RWPE1 (cell line): ENCODE data around the gene ZNF827.
"Not testable (repeated sequence)": the region's sequence is repeated elsewhere in the genome, so short reads cannot be mapped to it uniquely, and the experiment has no call there.

Experiments
- CTCF ChIA-PET: fragments of 350-600 bp; sonication (Branson Sonifier 250); formaldehyde crosslinking; extraction: SDS; loops from one replicate; lab custom pipeline; 2021; lab: Yijun Ruan, JAX
- POLR2A ChIA-PET: fragments of 400-600 bp; formaldehyde crosslinking; extraction: SDS; loops from one replicate; lab custom pipeline; 2020; ENCODE audit warnings: antibody characterized with exemption; ENCODE audit not compliant: low non-redundant PET; lab: Yijun Ruan, JAX
- DNase-seq: peaks from one replicate; pipeline ENCODE4 v3.0.0; 2012; ENCODE audit warnings: low spot score
- H3K27ac ChIP-seq: fragments of 450-650 bp; 2 replicates; pipeline ENCODE4 v1.5.1; 2017
- TF ChIP-seq, protein P1 (sequence below): fragments of 450-650 bp; conservative IDR thresholded peaks from 2 replicates; pipeline ENCODE4 v1.5.1; 2017; ENCODE audit warnings: low read depth, mild to moderate bottlenecking

Gene ZNF827

DNA sequence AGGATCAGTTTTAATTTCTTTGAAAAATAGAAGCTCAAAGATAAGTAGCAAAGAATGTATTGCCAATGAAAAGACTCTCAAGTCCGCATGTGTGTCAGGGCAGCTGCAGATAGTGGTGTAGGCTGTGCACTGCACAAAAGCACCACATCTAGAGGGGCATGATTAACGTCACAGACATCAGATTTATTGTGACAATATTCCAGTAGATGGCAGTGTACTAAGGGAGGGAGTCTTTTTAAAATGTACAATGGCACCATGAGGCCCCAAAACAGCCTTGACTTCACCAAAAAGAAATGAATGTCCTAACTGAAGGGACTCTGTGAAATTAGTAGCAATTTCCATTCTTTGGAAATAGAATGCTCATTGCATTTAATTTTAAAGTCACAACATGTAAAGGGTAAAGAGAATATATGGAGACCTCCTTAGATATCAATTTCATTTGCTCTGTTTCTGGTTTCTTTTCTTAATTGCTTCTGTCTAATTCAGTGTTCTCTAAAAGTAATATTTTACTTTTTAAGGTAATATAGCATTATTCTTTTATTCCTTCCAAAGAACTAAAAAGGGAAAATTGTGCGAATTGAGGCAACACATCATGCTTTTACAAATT lies 98.4 kb downstream of the ZNF827 start:
- ChIA-PET POLR2A (no interaction called here), CTCF (interaction anchor here (0.6 kb wide), 2 partner anchors 29 to 98 kb away, joined by 4 read pairs; no protein-coding TSS in a partner anchor)
- TF ChIP-seq, protein P1, sequence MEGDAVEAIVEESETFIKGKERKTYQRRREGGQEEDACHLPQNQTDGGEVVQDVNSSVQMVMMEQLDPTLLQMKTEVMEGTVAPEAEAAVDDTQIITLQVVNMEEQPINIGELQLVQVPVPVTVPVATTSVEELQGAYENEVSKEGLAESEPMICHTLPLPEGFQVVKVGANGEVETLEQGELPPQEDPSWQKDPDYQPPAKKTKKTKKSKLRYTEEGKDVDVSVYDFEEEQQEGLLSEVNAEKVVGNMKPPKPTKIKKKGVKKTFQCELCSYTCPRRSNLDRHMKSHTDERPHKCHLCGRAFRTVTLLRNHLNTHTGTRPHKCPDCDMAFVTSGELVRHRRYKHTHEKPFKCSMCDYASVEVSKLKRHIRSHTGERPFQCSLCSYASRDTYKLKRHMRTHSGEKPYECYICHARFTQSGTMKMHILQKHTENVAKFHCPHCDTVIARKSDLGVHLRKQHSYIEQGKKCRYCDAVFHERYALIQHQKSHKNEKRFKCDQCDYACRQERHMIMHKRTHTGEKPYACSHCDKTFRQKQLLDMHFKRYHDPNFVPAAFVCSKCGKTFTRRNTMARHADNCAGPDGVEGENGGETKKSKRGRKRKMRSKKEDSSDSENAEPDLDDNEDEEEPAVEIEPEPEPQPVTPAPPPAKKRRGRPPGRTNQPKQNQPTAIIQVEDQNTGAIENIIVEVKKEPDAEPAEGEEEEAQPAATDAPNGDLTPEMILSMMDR: peak; percentile 39
- DNase-seq: peak; percentile 18
- no peak overlapping the region for H3K27ac ChIP-seq

DNA sequence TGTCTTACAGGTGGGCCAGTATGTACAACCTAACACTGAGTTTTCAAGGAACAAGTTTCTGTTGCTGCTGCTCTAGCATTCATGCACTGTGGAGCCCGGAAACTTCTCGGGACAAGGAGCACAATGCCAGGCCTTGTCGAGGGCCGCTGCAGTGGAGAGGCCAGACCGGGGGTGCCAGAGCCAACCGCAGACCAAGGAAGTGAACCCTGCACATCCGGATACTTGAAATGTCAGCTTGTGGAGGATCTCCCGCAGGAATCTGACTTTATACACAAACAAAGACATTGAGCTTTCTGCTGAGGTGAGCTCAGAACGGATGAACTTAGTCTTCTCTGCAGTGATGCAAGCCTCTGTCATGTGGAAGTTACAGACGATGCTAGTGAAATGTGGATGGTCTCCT lies 99.5 kb downstream of the ZNF827 start:
- no peak overlapping the region for H3K27ac ChIP-seq
- no peak for DNase-seq
- CTCF ChIA-PET: no interaction called here

DNA sequence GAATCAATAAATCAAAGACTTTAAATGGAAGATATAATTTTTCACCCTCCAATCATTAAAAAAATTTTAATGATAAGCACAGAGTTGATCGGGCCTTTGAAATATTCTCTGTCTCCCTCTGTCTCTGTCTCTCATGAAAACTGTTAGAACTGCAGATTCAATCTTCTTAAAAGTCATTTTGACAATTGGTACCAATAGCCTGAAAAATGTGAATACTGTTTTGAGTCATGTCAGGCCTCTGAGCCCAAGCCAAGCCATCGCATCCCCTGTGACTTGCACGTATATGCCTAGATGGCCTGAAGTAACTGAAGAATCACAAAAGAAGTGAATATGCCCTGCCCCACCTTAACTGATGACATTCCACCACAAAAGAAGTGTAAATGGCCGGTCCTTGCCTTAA lies 106.2 kb downstream of the ZNF827 start:
- DNase-seq, H3K27ac ChIP-seq, POLR2A ChIA-PET, CTCF ChIA-PET: not testable (repeated sequence)

More for the DNA sequence above, 99.5 kb downstream of the ZNF827 start:
- TF ChIP-seq, protein P1: no peak
- POLR2A ChIA-PET: no interaction called here

DNA sequence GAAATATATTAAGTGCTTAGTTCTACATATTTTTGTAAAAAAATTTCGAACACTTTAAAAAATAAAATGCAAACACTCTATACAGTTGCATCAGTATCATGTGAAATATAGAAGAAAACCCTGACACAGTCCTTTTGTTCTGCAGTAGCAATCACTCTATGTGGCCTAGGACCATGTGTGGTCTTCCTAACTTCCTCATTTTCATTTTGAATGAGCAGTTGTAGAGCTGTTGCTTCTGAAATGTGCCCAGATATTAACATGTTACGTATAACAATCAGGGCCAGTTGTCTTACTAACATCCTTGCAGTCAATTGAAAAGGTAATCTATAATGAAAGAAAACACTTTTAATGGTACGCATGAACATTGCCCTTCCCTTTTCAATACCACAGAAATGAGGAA lies 107.9 kb downstream of the ZNF827 start:
- POLR2A ChIA-PET: no interaction called here
- H3K27ac ChIP-seq: no peak overlapping the region
- CTCF ChIA-PET: no interaction called here
- TF ChIP-seq, protein P1: no peak
- no peak for DNase-seq

DNA sequence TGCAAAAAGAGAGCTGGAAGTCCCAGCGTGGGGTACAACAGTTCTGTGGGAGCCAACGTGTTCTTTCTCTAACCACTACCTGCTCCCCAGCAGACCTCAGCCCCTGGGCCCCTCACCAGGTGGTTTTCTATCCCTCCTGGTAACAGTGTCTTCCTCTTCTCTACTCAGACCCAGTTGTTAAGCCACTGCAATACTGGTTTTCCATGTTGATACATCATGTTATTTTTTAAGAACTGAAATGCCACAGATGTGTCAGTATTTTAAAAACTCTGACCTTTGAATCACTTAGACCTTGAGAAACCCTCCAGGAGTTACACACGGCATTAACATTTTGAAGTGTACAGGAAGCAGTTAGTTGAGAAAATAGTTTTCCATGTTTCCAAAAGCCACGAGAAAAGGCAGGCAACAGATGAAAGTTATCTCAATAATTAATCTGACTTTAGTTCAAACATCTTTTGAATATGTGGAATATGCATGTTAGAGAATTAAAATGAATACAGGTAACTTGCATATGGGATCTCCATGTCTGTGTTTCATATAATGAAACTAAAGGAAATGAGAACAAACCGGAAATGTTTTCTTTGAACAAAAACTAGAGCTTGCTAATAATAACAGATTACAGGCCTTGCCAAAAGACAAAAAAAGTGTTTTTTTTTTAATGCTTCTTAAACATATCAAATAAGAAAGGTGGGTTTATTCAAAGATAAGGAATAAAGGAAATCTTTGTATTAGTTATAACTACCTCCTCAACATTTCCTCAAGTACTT lies 108.8 kb downstream of the ZNF827 start:
- TF ChIP-seq, protein P1: no peak
- ChIA-PET CTCF (no interaction called here), POLR2A (no interaction called here)
- no peak for DNase-seq
- H3K27ac ChIP-seq: no peak overlapping the region

DNA sequence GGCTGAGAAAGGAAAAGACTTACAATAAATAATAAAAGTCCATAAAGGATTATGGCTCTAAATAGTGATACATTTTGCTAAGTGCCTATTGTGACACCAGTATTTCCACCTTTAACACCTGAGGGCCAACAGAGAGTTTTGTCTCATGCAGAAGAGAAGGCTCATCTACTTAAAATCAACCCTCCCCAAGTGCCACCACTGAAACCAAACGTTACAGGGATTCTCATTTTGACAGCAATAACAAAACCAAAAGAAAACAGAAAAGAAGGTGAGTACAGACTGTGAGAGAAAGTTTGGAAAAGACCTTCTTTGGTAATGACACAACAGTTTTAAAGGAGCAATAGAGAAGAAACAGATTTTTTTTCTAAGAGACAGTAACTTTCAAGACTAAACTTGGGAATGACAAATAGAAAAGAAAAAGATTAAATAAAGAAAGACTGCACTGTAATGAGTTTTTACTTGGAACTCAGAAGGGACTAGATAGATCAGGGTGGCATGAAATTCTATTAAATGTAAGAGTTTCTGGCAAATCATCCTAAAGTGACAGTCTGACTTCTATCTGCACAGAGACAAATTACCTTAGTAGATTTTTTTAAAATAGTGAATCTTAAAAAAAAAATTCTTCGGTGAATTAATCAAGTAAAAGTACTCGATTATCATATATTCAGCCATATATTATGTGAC lies 109.7 kb downstream of the ZNF827 start:
- DNase-seq: no peak
- TF ChIP-seq, protein P1: no peak
- H3K27ac ChIP-seq: no peak overlapping the region
- ChIA-PET POLR2A (no interaction called here), CTCF (no interaction called here)
